ENCODE results near the gene CYB561D1.

CYB561D1 gene

GRCh38 chr1:109531826-109532364, 38.0 kb downstream of the CYB561D1 start:
- DNase-seq, result no peak

GRCh38 chr1:109532365-109533136, 38.7 kb downstream of the CYB561D1 start:
- DNase-seq, result peak; percentile 89

GRCh38 chr1:109534307-109534858, 40.5 kb downstream of the CYB561D1 start:
- DNase-seq, result no peak

- no peak for DNase-seq
Observed at GRCh38 chr1:109535481-109535880, 41.6 kb downstream of the CYB561D1 start.

- DNase-seq, result no peak
Observed at GRCh38 chr1:109535971-109536491, 42.1 kb downstream of the CYB561D1 start.

- no peak for DNase-seq
Observed at GRCh38 chr1:109537450-109538178, 43.7 kb downstream of the CYB561D1 start.

- no peak for DNase-seq
Observed at GRCh38 chr1:109538827-109539555, 45.1 kb downstream of the CYB561D1 start.

GRCh38 chr1:109539676-109540075, 45.8 kb downstream of the CYB561D1 start, which contains the start of gene GPR61:
Gene GPR61, plus strand, starts transcription at chr1:109539872. Its CDS starts 3,151 bp downstream, at chr1:109543023.
- DNase-seq, result no peak

- DNase-seq, result no peak
Observed at GRCh38 chr1:109541102-109541501, 47.2 kb downstream of the CYB561D1 start.

GRCh38 chr1:109542657-109543056, 48.8 kb downstream of the CYB561D1 start:
- DNase-seq, result no peak

GRCh38 chr1:109543283-109543987, 49.5 kb downstream of the CYB561D1 start:
- DNase-seq, result no peak

- DNase-seq, result no peak
Observed at GRCh38 chr1:109543988-109544735, 50.3 kb downstream of the CYB561D1 start.

- peak; percentile 96 for DNase-seq
Observed at GRCh38 chr1:109546311-109547109, 52.6 kb downstream of the CYB561D1 start.

- DNase-seq, result peak; percentile 55
Observed at GRCh38 chr1:109547463-109548320, 53.8 kb downstream of the CYB561D1 start.

GRCh38 chr1:109548321-109549267, 54.7 kb downstream of the CYB561D1 start, which contains the start of gene GNAI3:
Gene GNAI3, plus strand, starts transcription at chr1:109548615. Its CDS starts 106 bp downstream, at chr1:109548721.
- DNase-seq, result peak; percentile 98
